SK-MEL-5 (cell line): Measurements from ENCODE around the gene NCS1. TPM values are rescaled to one million over a fixed set of nuclear protein-coding genes. Genes with fewer than 3 reads are reported as not detected.

Source experiments
- DNase-seq: peaks from one replicate; pipeline ENCODE4 v3.0.0-alpha.2; 2016; ENCODE audit warnings: low read depth, low spot score
- in situ Hi-C: cut with HindIII; loops from 2 replicates; pipeline ENCODE4 v1.10.0; 2016; ENCODE audit warnings: low sequenced_read_pairs, high pct_unique_total_duplicates, low pct_unique_long_range_greater_than_20kb
- total RNA-seq: library from RNA; depleted of rRNA; stranded (reverse); fragments of >200 nt; shearing (Covaris generic); gene quantifications from 2 replicates; pipeline ENCODE4 v1.2.3, GENCODE V29; 2014

NCS1 gene
- total RNA-seq, 1 experiment from 2014 or later: 90.7 TPM

DNA sequence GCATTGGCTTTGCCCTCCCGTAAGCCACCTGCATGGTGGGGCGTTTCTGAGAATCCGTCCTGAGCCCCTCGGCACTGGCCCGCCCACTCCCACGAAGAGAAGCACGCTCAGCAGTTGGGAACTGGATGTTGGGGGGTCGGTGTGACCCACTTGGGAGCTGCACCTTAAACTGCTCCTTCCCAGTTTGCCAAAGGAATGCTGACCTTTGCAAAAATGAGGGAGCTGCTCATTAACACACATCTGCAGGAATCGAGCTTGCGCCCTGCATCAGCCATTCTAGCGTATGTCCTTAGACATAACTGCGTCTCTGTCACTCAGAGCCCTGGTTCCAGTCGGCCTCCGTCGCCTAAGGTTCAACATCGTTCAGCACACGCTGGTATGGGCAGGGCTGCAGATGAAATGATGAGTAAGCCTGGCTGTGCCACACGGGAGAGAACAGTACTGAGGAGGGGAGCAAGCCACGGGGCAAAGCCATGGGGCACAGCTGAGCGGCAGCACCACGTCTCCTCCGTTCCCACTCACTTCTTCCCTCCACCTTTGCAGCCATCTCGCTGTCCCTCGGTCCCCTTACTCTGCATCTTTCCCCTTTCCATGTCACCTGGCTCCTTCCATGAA lies 28.8 kb upstream of the NCS1 start:
- no peak for DNase-seq
- in situ Hi-C loops: no loop called here

DNA sequence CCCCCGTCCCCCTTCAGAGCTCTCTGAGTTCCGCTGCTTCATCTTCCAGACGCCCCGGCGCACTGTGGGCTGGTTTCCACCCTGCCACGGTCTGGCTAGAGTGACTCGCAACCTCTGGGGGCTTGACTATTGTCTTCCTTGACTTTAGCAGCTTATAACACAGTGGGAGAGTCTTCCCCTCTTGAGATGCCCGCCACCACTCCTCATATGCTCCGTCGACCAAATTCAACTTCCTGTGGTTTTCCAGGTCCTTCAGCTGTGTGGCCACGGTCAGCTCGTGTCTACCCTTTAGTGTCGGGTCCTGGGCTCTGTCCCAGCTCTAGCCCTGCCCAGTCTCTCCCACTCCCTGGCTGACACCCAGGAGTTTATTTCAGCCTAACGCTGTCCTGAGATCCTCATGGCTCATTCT lies 28.2 kb upstream of the NCS1 start:
- no peak for DNase-seq
- in situ Hi-C loops: no loop called here

DNA sequence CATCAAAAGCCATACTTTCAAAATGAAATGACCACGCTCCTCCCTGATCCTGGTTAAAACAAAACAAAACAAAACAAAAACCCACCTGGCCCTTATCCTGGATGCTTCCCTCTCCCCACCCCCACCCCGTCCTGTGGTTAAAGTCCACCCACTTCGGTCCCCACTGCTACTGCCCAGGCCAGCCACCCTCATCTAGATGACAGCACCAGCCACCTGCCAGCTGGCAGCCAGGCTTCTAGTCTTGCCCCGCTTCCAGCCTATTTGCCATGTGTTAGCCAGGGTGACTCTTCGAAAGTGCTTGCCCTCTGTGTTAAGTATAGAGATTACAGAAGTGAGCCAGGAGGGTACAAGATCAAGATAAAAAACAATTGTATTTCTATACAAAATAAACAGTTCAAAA lies 27.5 kb upstream of the NCS1 start:
- in situ Hi-C loops: no loop called here
- no peak for DNase-seq

DNA sequence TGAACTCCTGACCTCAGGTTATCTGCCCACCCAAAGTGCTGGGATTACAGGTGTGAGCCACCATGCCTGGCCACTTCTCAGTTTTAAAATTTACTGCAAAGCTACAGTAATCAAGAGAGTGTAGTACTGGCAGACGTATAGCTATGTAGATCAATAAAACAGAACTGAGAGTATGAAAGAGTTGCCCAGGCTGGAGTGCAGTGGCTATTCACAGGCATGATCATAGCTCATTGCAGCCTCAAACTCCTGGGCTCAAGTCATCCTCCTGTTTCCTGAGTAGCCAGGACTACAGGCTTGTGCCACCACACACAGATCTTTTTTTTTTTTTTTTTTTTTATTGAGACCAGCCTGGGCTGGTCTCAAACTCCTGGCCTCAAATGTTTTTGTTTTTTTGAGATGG lies 26.5 kb upstream of the NCS1 start:
- in situ Hi-C loops: no loop called here
- DNase-seq: no peak

DNA sequence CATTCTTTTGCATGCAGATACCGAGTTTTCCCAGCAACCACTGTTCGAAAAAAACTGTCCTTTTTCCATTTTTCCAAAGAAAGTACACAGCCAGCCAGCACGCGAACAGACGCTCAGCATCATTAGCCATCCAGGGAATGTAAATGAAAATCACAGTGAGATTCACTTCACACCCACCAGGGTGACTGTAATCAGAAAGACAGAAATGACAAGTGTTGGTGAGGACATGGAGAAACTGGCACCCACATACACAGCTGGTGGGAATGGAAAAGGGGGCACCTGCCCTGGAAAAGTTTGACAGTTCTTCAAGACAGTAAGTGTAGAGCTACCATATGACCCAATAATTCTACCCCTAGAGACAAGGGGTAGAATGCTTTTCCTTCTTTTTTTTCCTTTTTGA lies 25.0 kb upstream of the NCS1 start:
- no peak for DNase-seq
- in situ Hi-C loops: no loop called here

DNA sequence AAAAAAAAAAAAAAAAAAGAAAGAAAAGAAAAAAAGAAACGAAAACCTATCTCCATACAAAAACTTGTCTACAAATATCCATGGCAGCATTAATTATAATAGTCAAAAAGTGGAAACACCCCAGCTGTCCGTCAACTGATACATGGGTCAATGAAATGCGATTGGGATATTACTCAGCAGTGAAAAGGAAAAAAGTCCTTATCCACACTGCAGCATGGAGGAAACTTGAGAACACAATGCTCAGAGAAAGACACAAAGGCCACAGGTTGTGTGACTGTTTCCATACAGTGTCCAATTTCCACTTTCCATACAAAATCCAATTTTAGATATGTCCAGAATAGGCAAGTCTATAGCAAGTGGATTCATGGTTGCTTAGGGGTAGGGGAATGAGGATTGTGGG lies 24.3 kb upstream of the NCS1 start:
- no peak for DNase-seq
- in situ Hi-C loops: no loop called here

DNA sequence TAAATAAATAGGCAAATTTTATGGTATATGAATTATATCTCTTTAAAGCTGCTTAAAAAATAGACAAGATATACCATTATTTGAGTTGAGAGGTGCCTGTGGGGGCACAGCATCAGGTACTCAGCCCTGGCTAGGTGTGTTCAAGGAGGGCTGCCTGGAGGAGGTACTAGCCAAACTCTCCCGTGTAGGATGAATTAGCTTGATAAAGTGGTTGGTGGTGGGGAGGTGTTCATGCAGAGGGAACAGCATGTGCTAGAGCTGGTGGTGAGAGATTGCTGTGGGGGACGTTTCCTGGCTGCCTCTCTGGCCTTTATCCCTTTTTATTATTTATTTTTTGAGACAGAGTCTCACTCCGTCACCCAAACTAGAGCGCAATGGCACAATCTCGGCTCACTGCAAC lies 23.2 kb upstream of the NCS1 start:
- no peak for DNase-seq
- in situ Hi-C loops: no loop called here

DNA sequence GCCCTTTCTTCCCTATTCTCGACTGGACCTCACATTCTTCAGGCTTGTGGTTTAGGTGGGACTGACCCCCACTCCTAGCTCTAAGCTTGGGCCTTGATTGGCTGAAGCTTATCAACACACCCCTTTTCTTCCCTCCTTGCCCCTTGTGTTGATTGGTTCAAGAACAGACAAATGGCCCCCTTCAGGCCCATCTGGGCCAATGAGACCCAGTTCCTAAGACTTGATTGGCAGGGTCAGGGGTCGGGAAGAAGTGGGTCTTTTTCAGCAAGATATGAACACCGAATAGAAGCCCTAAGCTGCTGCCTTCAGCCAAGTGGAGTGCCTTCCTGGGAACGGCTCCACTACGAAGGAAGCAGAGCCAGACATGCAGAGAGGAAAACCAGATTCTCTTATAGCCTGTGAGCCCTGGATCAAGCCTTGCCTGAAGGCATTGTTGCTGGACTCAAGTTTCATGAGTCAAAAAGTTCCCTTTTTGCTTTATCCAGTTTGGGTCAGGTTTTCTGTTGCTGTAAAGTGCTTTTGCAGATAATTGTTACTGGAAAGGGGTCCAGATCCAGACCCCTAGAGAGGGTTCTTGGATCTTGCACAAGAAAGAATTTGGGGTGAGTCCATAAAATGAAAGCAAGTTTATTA lies 22.4 kb upstream of the NCS1 start:
- in situ Hi-C loops: no loop called here

DNA sequence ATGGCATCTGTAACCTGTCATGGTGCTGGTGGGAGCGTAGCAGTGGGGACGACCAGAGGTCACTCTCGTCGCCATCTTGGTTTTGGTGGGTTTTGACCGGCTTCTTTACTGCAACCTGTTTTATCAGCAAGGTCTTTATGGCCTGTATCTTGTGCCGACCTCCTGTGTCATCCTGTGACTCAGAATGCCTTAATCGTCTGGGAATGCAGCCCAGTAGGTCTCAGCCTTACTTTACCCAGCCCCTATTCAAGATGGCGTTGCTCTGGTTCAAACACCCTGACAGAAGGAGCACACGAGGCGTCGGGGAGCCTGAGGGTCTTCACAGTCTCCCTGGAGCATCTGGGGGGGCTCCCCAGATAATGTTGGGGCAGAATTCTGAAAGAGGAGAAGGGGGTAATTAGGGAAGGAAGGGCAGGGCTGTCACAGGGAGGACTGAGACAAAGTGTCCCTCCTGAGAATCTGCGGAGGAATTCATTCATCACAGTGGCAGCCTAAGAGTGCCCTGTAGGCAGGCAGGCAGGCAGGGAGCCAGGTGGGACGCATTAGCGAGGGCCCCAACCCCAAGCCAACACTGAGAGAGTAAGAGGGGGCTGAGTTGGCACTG lies 21.3 kb upstream of the NCS1 start:
- DNase-seq: no peak
- in situ Hi-C loops: no loop called here

More for the DNA sequence above, 22.4 kb upstream of the NCS1 start:
- DNase-seq: no peak

DNA sequence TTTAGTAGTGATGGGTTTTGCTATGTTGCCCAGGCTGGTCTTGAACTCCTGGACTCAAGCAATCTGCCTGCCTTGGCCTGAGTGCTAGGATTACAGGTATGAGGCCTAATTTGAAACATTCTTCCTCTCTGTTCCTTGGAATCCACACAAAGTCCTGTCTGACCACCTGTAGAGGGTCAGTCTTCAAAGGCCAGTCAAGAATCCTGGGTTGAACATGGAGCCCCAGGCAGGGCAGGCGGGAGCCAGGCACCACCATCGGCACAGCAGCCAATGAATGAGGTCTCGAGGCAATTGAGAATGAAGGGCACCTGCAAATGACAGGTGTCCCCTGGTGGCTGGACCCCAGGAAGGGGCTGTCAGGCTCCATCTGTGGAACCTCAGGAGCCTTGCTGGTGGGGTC lies 17.4 kb upstream of the NCS1 start:
- in situ Hi-C loops: no loop called here
- DNase-seq: no peak

DNA sequence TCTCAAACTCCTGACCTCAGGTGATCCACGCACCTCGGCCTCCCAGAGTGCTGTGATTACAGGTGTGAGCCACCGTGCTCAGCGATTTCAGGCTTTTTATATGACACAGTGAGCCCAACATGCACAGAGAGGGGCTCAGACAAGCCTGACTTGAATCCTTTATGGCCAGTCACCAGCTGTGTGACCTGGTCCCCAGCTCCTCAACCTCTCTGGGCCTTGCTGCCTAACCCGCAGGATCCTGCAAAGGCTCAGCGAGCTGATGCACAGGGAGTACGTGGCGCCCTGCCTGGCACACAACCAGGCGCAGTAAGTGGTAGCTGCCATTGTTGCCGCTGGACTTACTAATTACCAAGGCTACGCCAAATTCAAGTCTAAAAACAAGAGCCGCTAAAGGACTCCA lies 16.6 kb upstream of the NCS1 start:
- DNase-seq: no peak

DNA sequence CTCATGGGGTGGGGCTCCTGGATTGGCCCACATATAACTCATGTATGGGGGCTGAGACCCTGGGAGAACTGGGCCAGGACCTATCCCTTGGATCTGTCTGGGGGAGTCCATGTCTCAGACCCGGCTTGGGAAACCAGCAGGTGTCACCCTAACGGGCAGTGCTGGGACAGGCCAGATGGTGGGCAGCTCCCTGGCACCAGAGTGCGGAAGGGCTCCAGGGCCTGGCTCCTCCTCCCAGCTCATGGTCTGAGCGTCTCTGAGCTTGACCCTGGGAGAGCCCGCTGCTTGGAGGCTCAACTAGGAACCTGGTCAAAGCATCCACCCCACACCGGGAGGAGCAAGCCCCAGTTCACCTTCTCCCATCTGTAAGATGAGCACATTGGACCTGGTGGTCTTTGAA lies 15.5 kb upstream of the NCS1 start:
- in situ Hi-C loops: no loop called here
- DNase-seq: peak; percentile 52

More for the DNA sequence above, 16.6 kb upstream of the NCS1 start:
- in situ Hi-C loops: no loop called here

DNA sequence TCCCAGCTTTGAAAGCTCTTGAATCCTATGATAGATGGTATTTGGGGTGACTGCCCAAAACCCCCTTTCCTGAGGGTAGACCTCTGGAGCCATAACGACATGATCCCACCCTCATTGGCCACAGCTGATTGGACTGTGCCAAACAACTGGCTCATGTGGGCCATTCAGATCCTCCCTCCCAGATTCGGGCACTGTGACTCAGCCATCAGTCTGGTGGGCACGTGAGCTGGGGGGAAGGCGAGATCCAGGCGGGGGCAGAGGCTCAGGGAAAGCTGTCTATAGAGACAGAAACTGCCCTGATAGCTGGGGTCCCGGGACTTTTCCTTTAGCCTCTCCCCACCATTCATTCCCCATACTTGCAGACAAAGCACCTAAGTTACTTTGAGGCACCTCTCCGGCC lies 15.1 kb upstream of the NCS1 start:
- in situ Hi-C loops: no loop called here
- DNase-seq: peak; percentile 47

DNA sequence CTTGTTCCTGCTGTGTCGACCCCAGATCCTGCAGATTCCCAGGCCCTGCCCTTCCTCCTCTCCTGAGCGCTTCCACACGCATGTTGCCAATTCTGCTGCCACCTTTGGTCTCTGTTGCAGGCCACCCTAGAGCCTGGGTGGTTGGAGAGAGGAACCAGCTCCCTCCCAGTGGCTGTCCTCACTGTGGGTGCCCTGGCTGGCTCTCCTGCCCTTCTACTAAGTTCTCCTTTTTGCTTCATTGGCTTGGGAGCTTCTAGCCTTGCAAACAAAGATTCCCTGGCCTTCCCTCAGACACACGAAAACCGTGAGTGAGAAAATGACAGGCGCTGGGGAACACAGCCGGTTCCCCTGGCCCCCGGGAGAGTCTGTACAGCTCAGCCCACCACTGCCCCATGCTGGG lies 14.2 kb upstream of the NCS1 start:
- DNase-seq: no peak
- in situ Hi-C loops: no loop called here

DNA sequence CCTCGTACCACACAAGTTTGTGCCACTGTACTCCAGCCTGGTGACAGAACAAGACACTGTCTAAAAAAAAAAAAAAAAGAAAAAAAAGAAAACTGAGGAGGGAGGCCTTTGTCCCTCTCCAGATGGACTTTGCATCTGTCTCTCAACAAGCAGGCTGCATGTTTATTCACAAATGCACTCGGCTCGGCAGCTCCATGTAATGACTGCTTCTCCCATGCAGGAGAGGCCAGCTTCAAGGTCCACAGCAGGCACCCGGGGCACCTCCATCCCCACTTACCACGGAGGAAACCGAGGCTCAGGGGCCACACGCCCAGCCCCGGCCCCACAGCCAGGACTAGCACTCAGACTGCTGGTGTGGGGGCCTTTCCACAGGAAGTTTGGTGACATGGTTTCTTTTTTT lies 13.1 kb upstream of the NCS1 start:
- in situ Hi-C loops: no loop called here
- DNase-seq: no peak

DNA sequence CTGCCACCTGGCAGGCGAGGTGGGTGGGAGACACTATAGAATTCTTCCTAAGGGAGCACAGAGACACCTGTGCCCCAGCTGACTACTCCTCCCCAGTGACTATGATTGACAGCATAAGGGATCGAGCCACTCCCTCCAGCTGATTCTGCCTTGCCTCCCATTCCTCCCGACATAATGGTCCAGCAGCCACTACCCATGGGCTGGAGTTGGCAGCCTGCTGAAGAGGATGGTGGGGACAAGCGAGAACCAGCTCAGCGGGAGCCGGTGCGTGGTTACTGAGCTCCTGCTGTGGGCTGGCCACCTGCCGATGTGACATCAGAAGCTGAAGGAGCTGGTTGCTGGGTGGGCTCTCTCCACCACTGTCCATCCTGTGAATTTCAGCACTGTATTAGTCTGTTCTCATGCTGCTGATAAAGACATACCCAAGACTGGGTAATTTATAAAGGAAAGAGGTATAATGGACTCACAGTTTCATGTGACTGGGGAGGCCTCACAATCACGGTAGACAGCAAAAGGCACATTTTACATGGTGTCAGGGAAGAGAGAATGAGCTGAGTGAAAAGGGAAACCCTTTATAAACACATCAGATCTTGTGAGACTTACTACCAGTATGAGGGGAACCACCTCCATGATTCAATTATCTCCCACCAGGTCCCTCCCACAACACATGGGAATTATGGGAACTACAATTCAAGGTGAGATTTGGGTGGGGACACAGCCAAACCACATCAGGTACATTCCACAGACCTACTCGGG lies 12.1 kb upstream of the NCS1 start:
- in situ Hi-C loops: no loop called here
- DNase-seq: no peak

DNA sequence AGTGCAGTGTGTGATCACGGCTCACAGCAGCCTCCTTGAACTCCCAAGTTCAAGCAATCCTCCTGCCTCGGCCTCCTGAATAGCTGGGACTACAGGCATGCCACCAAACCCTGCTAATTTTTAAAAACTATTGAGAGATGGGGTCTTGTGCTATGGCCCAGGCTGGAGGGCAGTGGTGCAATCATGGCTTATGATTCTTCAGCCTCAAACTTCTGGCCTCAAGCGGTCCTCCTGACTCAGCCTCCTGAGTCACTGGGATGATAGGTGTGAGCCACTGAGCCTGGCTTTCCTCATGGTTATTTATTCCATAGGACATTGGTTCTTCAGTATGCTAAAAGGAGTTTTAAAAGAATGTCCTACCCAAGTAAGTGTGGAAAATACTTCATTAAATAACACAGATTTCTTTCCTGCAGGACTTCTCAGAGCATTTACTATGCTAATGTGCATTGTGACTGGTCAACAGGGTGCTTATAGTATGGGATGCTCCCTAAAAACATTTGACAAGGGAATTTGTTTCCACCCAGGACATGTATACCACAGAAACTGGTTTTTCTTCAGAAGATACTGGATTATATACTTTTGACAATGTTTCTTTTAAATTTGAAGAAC lies 11.2 kb upstream of the NCS1 start:
- no peak for DNase-seq
- in situ Hi-C loops: no loop called here

DNA sequence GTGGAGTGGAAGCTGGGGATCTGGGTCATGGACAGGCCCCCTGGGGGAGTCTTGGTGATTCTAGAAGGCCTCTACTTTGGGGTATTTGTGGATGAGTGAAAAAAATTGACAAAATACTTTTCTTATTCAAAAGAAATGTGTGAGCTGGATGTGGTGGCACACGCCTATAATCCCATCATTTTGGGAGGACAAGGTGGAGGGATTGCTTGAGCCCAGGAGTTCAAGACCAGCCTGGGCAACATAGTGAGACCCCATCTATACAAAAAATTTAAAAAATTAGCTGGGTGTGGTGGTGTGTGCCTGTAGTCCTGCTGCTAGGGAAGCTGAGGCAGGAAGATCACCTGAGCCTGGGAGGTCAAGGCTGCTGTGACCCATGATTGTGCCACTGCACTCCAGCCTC lies 6.6 kb upstream of the NCS1 start:
- no peak for DNase-seq
- in situ Hi-C loops: no loop called here
